IMR-90 (cell line): ENCODE measurements around the gene WIPF2. TPM values are rescaled to one million over a fixed set of nuclear protein-coding genes. Genes with fewer than 3 reads are reported as not detected.

Experiments used
- ATAC-seq: fragments of 200-7000 bp; cut with Tn5 transposase; 2 replicates; pipeline ENCODE4 v1.9.1; 2020; ENCODE audit warnings: low read depth, mild to moderate bottlenecking, moderate library complexity
- BruUV-seq: library from RNA; stranded (reverse); fragments of 400-500 nt; replicated peaks from 2 replicates; lab custom pipeline; 2021; lab: Mats Ljungman, UMichigan
- CTCF ChIA-PET: fragments of 300-600 bp; formaldehyde crosslinking; extraction: SDS; loops from one replicate; lab custom pipeline; 2021; ENCODE audit warnings: antibody characterized with exemption; lab: Yijun Ruan, JAX
- POLR2A ChIA-PET: fragments of 300-600 bp; sonication (Branson Sonifier 250); formaldehyde crosslinking; loops from one replicate; lab custom pipeline; 2022; ENCODE audit warnings: antibody characterized with exemption; ENCODE audit not compliant: unreplicated experiment; lab: Charles Lee
- DNase-seq: peaks from one replicate; pipeline ENCODE4 v3.0.0; 2013
- H2AFZ ChIP-seq: replicated peaks from 2 replicates; pipeline ENCODE3; 2013; ENCODE audit warnings: low read length, mild to moderate bottlenecking; ENCODE audit not compliant: poor library complexity
- H2AK5ac ChIP-seq: 2 replicates; pipeline ENCODE4 v1.6.1; 2013; ENCODE audit warnings: low read depth, low read length, inconsistent platforms
- H2AK9ac ChIP-seq: replicated peaks from 2 replicates; pipeline ENCODE3; 2013; ENCODE audit warnings: mild to moderate bottlenecking, low read depth, low read length, moderate library complexity; ENCODE audit not compliant: poor library complexity
- H2BK120ac ChIP-seq: 2 replicates; pipeline ENCODE4 v1.6.1; 2013; ENCODE audit warnings: low read depth, low read length, inconsistent platforms
- H2BK15ac ChIP-seq: 3 replicates; pipeline ENCODE4 v1.6.1; 2013; ENCODE audit warnings: low read depth, low read length, inconsistent platforms
- H2BK20ac ChIP-seq: 2 replicates; pipeline ENCODE4 v1.6.1; 2013; ENCODE audit warnings: low read depth, mild to moderate bottlenecking, inconsistent platforms, low read length, moderate library complexity
- H2BK5ac ChIP-seq: 2 replicates; pipeline ENCODE4 v1.6.1; 2013; ENCODE audit warnings: mild to moderate bottlenecking, low read depth, low read length, inconsistent platforms; ENCODE audit not compliant: poor library complexity, severe bottlenecking
- H3K14ac ChIP-seq: replicated peaks from 2 replicates; pipeline ENCODE4 v1.6.1; 2013; ENCODE audit warnings: low read depth, low read length, inconsistent platforms
- H3K18ac ChIP-seq: 2 replicates; pipeline ENCODE4 v1.6.1; 2013; ENCODE audit warnings: low read depth, low read length, control low read depth
- H3K23ac ChIP-seq: 2 replicates; pipeline ENCODE4 v1.6.1; 2013; ENCODE audit warnings: low read depth, low read length, inconsistent platforms
- H3K27ac ChIP-seq: 2 replicates; pipeline ENCODE4 v1.5.1; 2013; ENCODE audit warnings: mild to moderate bottlenecking, control low read depth, low read length; ENCODE audit not compliant: insufficient read depth
- H3K27me3 ChIP-seq: 2 replicates; pipeline ENCODE4 v1.6.1; 2013; ENCODE audit warnings: low read length; ENCODE audit not compliant: control insufficient read depth, insufficient read depth
- H3K36me3 ChIP-seq: 2 replicates; pipeline ENCODE4 v1.6.1; 2013; ENCODE audit warnings: low read length, mixed read lengths; ENCODE audit not compliant: control insufficient read depth, insufficient read depth
- H3K4ac ChIP-seq: 2 replicates; pipeline ENCODE4 v1.6.1; 2013; ENCODE audit warnings: low read depth, low read length, inconsistent platforms
- H3K4me1 ChIP-seq: 2 replicates; pipeline ENCODE4 v1.6.1; 2013; ENCODE audit warnings: low read length, mixed read lengths; ENCODE audit not compliant: control insufficient read depth, insufficient read depth
- H3K4me2 ChIP-seq: 2 replicates; pipeline ENCODE4 v1.6.1; 2013; ENCODE audit warnings: low read depth, mild to moderate bottlenecking, control low read depth, low read length, moderate library complexity
- H3K4me3 ChIP-seq: 2 replicates; pipeline ENCODE4 v1.5.1; 2013; ENCODE audit warnings: low read depth, mild to moderate bottlenecking, control low read depth, low read length, moderate library complexity; ENCODE audit not compliant: insufficient read depth
- H3K56ac ChIP-seq: 2 replicates; pipeline ENCODE4 v1.6.1; 2013; ENCODE audit warnings: low read length, inconsistent platforms; ENCODE audit not compliant: insufficient read depth; ENCODE audit errors: extremely low read depth
- H3K79me1 ChIP-seq, 2 experiments: 2 replicates each; pipeline ENCODE4 v1.6.1; 2013; ENCODE audit warnings: low read length in 2 of 2, inconsistent platforms in 1 of 2, low read depth in 1 of 2
- H3K9ac ChIP-seq: 2 replicates; pipeline ENCODE4 v1.6.1; 2013; ENCODE audit warnings: low read depth, low read length, control low read depth
- H3K9me1 ChIP-seq: 2 replicates; pipeline ENCODE4 v1.6.1; 2013; ENCODE audit warnings: low read length, inconsistent platforms; ENCODE audit not compliant: insufficient read depth
- H3K9me3 ChIP-seq: 2 replicates; pipeline ENCODE4 v1.6.1; 2013; ENCODE audit warnings: low read length; ENCODE audit not compliant: control insufficient read depth, insufficient read depth
- H4K20me1 ChIP-seq: 2 replicates; pipeline ENCODE4 v1.6.1; 2013; ENCODE audit warnings: low read length, inconsistent platforms; ENCODE audit not compliant: insufficient read depth
- H4K5ac ChIP-seq: 2 replicates; pipeline ENCODE4 v1.6.1; 2013; ENCODE audit warnings: mild to moderate bottlenecking, low read depth, low read length, control low read depth
- H4K8ac ChIP-seq, 2 experiments: 2 replicates each; pipeline ENCODE4 v1.6.1; 2013; ENCODE audit warnings: low read depth in 2 of 2, low read length in 2 of 2, control low read depth in 1 of 2, inconsistent platforms in 1 of 2
- H4K91ac ChIP-seq: 2 replicates; pipeline ENCODE4 v1.6.1; 2013; ENCODE audit warnings: low read depth, low read length, inconsistent platforms; ENCODE audit not compliant: insufficient read depth
- BHLHE40 ChIP-seq: fragments of 150-350 bp; IDR thresholded peaks from 2 replicates; pipeline ENCODE4 v1.6.1; 2016; ENCODE audit warnings: mild to moderate bottlenecking, low read depth, low read length
- CEBPB ChIP-seq: IDR thresholded peaks from 2 replicates; pipeline ENCODE4 v1.6.1; 2012; ENCODE audit warnings: low read depth, low read length, improper control_type of control experiment
- CTCF ChIP-seq: conservative IDR thresholded peaks from 2 replicates; pipeline ENCODE4 v1.5.1; 2012; ENCODE audit warnings: mild to moderate bottlenecking, low read depth, low read length, improper control_type of control experiment
- ELK1 ChIP-seq: fragments of 150-350 bp; IDR thresholded peaks from 2 replicates; pipeline ENCODE4 v1.6.1; 2016; ENCODE audit warnings: low read depth, mild to moderate bottlenecking, low read length, moderate library complexity, borderline replicate concordance
- FOS ChIP-seq: fragments of 150-350 bp; IDR thresholded peaks from 2 replicates; pipeline ENCODE4 v1.6.1; 2016; ENCODE audit warnings: low read depth, low read length
- MAFK ChIP-seq: IDR thresholded peaks from 2 replicates; pipeline ENCODE4 v1.6.1; 2012; ENCODE audit warnings: low read depth, low read length, improper control_type of control experiment
- NFE2L2 ChIP-seq: fragments of 150-350 bp; IDR thresholded peaks from 2 replicates; pipeline ENCODE4 v1.6.1; 2016; ENCODE audit warnings: low read depth, mild to moderate bottlenecking, low read length
- RAD21 ChIP-seq: IDR thresholded peaks from 2 replicates; pipeline ENCODE4 v1.6.1; 2012; ENCODE audit warnings: low read length, improper control_type of control experiment
- RCOR1 ChIP-seq: IDR thresholded peaks from 2 replicates; pipeline ENCODE4 v1.6.1; 2012; ENCODE audit warnings: mild to moderate bottlenecking, low read length, improper control_type of control experiment; ENCODE audit not compliant: insufficient replicate concordance
- RFX5 ChIP-seq: IDR thresholded peaks from 2 replicates; pipeline ENCODE4 v1.8.0; 2012; ENCODE audit warnings: low read depth, mild to moderate bottlenecking, low read length, moderate library complexity
- SMC3 ChIP-seq: fragments of 150-350 bp; IDR thresholded peaks from 2 replicates; pipeline ENCODE4 v1.6.1; 2016; ENCODE audit warnings: low read depth, mild to moderate bottlenecking, antibody characterized with exemption, low read length, moderate library complexity
- USF2 ChIP-seq: fragments of 150-350 bp; IDR thresholded peaks from 2 replicates; pipeline ENCODE4 v1.6.1; 2017; ENCODE audit warnings: mild to moderate bottlenecking, antibody characterized with exemption, low read length, low read depth
- WGBS, 2 experiments: methylation state at CpG; one replicate each; pipeline versions ENCODE4 v1.1.5 to v1.1.7; 2013; ENCODE audit warnings: missing lambda C conversion rate in 2 of 2; ENCODE audit not compliant: insufficient read length in 1 of 2; ENCODE audit errors: extremely low coverage in 2 of 2; 5-methylcytosine and 5-hydroxymethylcytosine counted together
- dilution Hi-C: fragments of 300-500 bp; cut with HindIII; formaldehyde crosslinking; loops from one replicate; pipeline ENCODE4 v1.14.3; 2018; ENCODE audit warnings: low sequenced_read_pairs; ENCODE audit not compliant: unreplicated experiment
- in situ Hi-C: fragments of 300-500 bp; cut with MboI; formaldehyde crosslinking; loops from 3 replicates; pipeline ENCODE4 v1.14.3; 2019; ENCODE audit warnings: low sequenced_read_pairs, inconsistent platforms, mixed read lengths
- intact Hi-C: fragments of 100-400 bp; cut with micrococcal nuclease; formaldehyde crosslinking; loops from 2 replicates; pipeline ENCODE4 v1.10.0; 2022
- polyA plus RNA-seq, 3 experiments: library from polyadenylated mRNA; depleted of rRNA; stranded (reverse); fragments of >200 nt; gene quantifications; 2 replicates each; pipeline ENCODE4 v1.2.3, GENCODE V29; 2012; ENCODE audit warnings: low replicate concordance in 1 of 3
- total RNA-seq: library from RNA; depleted of rRNA; stranded (reverse); fragments of >200 nt; gene quantifications from 2 replicates; pipeline ENCODE4 v1.2.3, GENCODE V29; 2012

WIPF2 gene
- total and polyA plus RNA-seq, 2 of the 4 experiments (the other 2 are of a cell fraction): 2.0 to 8.9 TPM

- 0 out of 2 replicates have a peak overlapping the region, but pooled peaks have one; percentile 31 for H3K23ac ChIP-seq
- H3K79me1 ChIP-seq: peaks cover 4 to 19% of the 10 kb centered on the region in 2 experiments
- no peak overlapping the region for H4K8ac ChIP-seq
- no peaks in the 10 kb centered on the region for H3K9me3 ChIP-seq
- H3K4me1 ChIP-seq: peaks cover 17% of the 10 kb centered on the region
- H4K91ac ChIP-seq: no peak overlapping the region
- H2AFZ ChIP-seq: peak overlapping the region; percentile 41
- ATAC-seq (no peak), DNase-seq (no peak)
- peaks cover 8% of the 10 kb centered on the region; the same call in 1 of the 2 replicates for H3K9me1 ChIP-seq
- 0 out of 2 replicates have a peak overlapping the region, but pooled peaks have one; percentile 1 for H2AK5ac ChIP-seq
- no peak overlapping the region for H4K5ac ChIP-seq
- BruUV-seq: no TSS peak
- TF ChIP-seq NFE2L2 (no peak), CTCF (no peak), RAD21 (no peak), FOS (no peak), SMC3 (no peak), USF2 (no peak), ELK1 (no peak), CEBPB (no peak), MAFK (no peak), BHLHE40 (no peak), RFX5 (no peak), RCOR1 (no peak)
- no peak overlapping the region for H2BK15ac ChIP-seq
- WGBS, 2 experiments: 67% methylated on average over 1 of the region's 2 CpGs; no CpG with 5 or more reads in 1 of the 2 experiments
- ChIA-PET CTCF (no interaction called here), POLR2A (no interaction called here)
- H2BK5ac ChIP-seq: no peak overlapping the region
- dilution Hi-C loops: no loop called here
- no peak overlapping the region for H3K9ac ChIP-seq
- H3K36me3 ChIP-seq: peaks cover 30% of the 10 kb centered on the region
- H3K14ac ChIP-seq: peak overlapping the region; percentile 22; the same call in 1 of the 2 replicates
- H2BK20ac ChIP-seq: 0 out of 2 replicates have a peak overlapping the region, but pooled peaks have one; percentile 14
- H4K20me1 ChIP-seq: peaks cover 14% of the 10 kb centered on the region
- intact Hi-C loops: no loop called here
- in situ Hi-C loops: no loop called here
- H3K27ac ChIP-seq: no peak overlapping the region
- H3K4ac ChIP-seq: peak overlapping the region; percentile 25; the same call in 1 of the 2 replicates
- H2BK120ac ChIP-seq: no peak overlapping the region
- peak overlapping the region; percentile 76 for H2AK9ac ChIP-seq
- H3K4me2 ChIP-seq: peak overlapping the region; percentile 33; the same call in 1 of the 2 replicates
- no peak overlapping the region for H3K4me3 ChIP-seq
- no peaks in the 10 kb centered on the region for H3K27me3 ChIP-seq
- H3K18ac ChIP-seq: no peak overlapping the region
- no peak overlapping the region for H3K56ac ChIP-seq
Observed at GRCh38 chr17:40176754-40177110, 42.4 kb upstream of the WIPF2 start.
